Endothelial cell of umbilical vein (primary cell): Measurements from ENCODE around the gene ITPRIPL1. TPM values are rescaled to one million over a fixed set of nuclear protein-coding genes. Genes with fewer than 3 reads are reported as not detected.

Experiments used
- BruUV-seq: library from RNA; stranded (reverse); fragments of 400-500 nt; replicated peaks from 2 replicates; lab custom pipeline; 2021; lab: Mats Ljungman, UMichigan
- CTCF ChIA-PET: fragments of 300-600, 350-600 bp; sonication (Branson Sonifier 250); formaldehyde crosslinking; loops from one replicate; lab custom pipeline; 2021; ENCODE audit warnings: antibody characterized with exemption, inconsistent platforms; lab: Charles Lee
- POLR2A ChIA-PET: fragments of 300-600, 350-600 bp; sonication (Branson Sonifier 250); formaldehyde crosslinking; loops from one replicate; lab custom pipeline; 2021; ENCODE audit warnings: antibody characterized with exemption, inconsistent platforms; lab: Charles Lee
- DNase-seq: peaks from one replicate; pipeline ENCODE4 v3.0.0-alpha.2; 2011; ENCODE audit warnings: low read depth, low spot score
- FAIRE-seq: peaks from 2 replicates; lab custom pipeline; 2011; peaks lifted over from hg19 to GRCh38; lab: Jason Lieb, UNC
- H2AFZ ChIP-seq: 2 replicates; pipeline ENCODE4 v1.6.0; 2012; ENCODE audit warnings: low read depth, low read length, control low read depth, inconsistent platforms
- H3K27ac ChIP-seq: 2 replicates; pipeline ENCODE4 v1.5.1; 2011; ENCODE audit warnings: low read depth, mild to moderate bottlenecking, control low read depth, low read length, moderate library complexity; ENCODE audit not compliant: insufficient read depth
- H3K27me3 ChIP-seq, 2 experiments: 2 replicates each; pipeline versions ENCODE4 v1.6.0 to v1.6.1; 2011; ENCODE audit warnings: low read length in 2 of 2, mixed read lengths in 1 of 2; ENCODE audit not compliant: control insufficient read depth in 2 of 2, insufficient read depth in 2 of 2
- H3K36me3 ChIP-seq, 2 experiments: 2 replicates in 1 of 2; 3 replicates in 1 of 2; pipeline ENCODE4 v1.5.1; 2011; ENCODE audit warnings: low read length in 2 of 2, mild to moderate bottlenecking in 1 of 2, moderate library complexity in 1 of 2; ENCODE audit not compliant: control insufficient read depth in 2 of 2, insufficient read depth in 2 of 2; ENCODE audit errors: extremely low read depth in 1 of 2
- H3K4me1 ChIP-seq: 3 replicates; pipeline ENCODE4 v1.5.1; 2011; ENCODE audit warnings: mild to moderate bottlenecking, low read length; ENCODE audit not compliant: control insufficient read depth, insufficient read depth; ENCODE audit errors: extremely low read depth
- H3K4me2 ChIP-seq: 2 replicates; pipeline ENCODE4 v1.6.1; 2011; ENCODE audit warnings: low read length, control low read depth, mixed read lengths; ENCODE audit not compliant: insufficient read depth
- H3K4me3 ChIP-seq, 3 experiments: fragments of 200-600 bp in 1 of 3; sonication (generic), shearing (Covaris generic) in 1 of 3; replicated peaks in 1 of 3; 2 replicates each; pipeline ENCODE4 v1.5.1; 2011 to 2016; ENCODE audit warnings: control low read depth in 3 of 3, low read length in 3 of 3, mild to moderate bottlenecking in 2 of 3, inconsistent platforms in 1 of 3, low read depth in 1 of 3, moderate library complexity in 1 of 3; ENCODE audit not compliant: insufficient read depth in 1 of 3
- H3K79me2 ChIP-seq: 2 replicates; pipeline ENCODE4 v1.6.0; 2012; ENCODE audit warnings: low read length, inconsistent platforms; ENCODE audit not compliant: control insufficient read depth, insufficient read depth
- H3K9ac ChIP-seq: replicated peaks from 2 replicates; pipeline ENCODE3; 2011; ENCODE audit warnings: low read length, control low read depth; ENCODE audit not compliant: insufficient read depth; ENCODE audit errors: extremely low read depth
- H3K9me1 ChIP-seq: replicated peaks from 3 replicates; pipeline ENCODE4 v1.6.0; 2011; ENCODE audit warnings: mild to moderate bottlenecking, low read length; ENCODE audit not compliant: control insufficient read depth, insufficient read depth; ENCODE audit errors: extremely low read depth
- H3K9me3 ChIP-seq: replicated peaks from 2 replicates; pipeline ENCODE4 v1.5.1; 2012; ENCODE audit warnings: low read length, inconsistent platforms; ENCODE audit not compliant: control insufficient read depth, insufficient read depth
- H4K20me1 ChIP-seq: replicated peaks from 2 replicates; pipeline ENCODE3; 2011; ENCODE audit warnings: mild to moderate bottlenecking, low read length; ENCODE audit not compliant: control insufficient read depth, insufficient read depth; ENCODE audit errors: extremely low read depth
- EZH2 ChIP-seq: IDR thresholded peaks from 2 replicates; pipeline ENCODE4 v1.6.1; 2012; ENCODE audit warnings: borderline replicate concordance, low read depth, mild to moderate bottlenecking, moderate library complexity, low read length, inconsistent platforms; ENCODE audit not compliant: severe bottlenecking
- FOS ChIP-seq: IDR thresholded peaks from 2 replicates; pipeline ENCODE4 v1.6.1; 2011; ENCODE audit warnings: mild to moderate bottlenecking, low read length, moderate library complexity, borderline replicate concordance; ENCODE audit not compliant: insufficient read depth
- GATA2 ChIP-seq: IDR thresholded peaks from 2 replicates; pipeline ENCODE4 v1.7.0; 2011; ENCODE audit warnings: low read depth, mild to moderate bottlenecking, moderate library complexity, mixed read lengths, low read length; ENCODE audit not compliant: insufficient read length, insufficient read depth
- JUN ChIP-seq: IDR thresholded peaks from 2 replicates; pipeline ENCODE4 v1.6.1; 2011; ENCODE audit warnings: borderline replicate concordance, low read depth; ENCODE audit not compliant: insufficient read length, insufficient read depth
- MYC ChIP-seq: IDR thresholded peaks from one replicate; pipeline ENCODE4 v1.6.1; 2011; ENCODE audit warnings: mild to moderate bottlenecking, low read depth, low read length
- POLR2A ChIP-seq: IDR thresholded peaks from 2 replicates; pipeline ENCODE4 v1.6.1; 2012; ENCODE audit warnings: low read depth, mild to moderate bottlenecking, control low read depth, low read length
- POLR2AphosphoS5 ChIP-seq: IDR thresholded peaks from 2 replicates; pipeline ENCODE4 v1.6.1; 2012; ENCODE audit warnings: low read depth, mild to moderate bottlenecking, control low read depth, low read length, moderate library complexity; ENCODE audit not compliant: insufficient read depth
- dilution Hi-C: fragments of 300-500 bp; cut with MboI; formaldehyde crosslinking; loops from one replicate; pipeline ENCODE4 v1.15.0; 2019; ENCODE audit warnings: low sequenced_read_pairs; ENCODE audit not compliant: extremely low pct_ligation_motif_present
- intact Hi-C: fragments of 100-400 bp; cut with micrococcal nuclease; formaldehyde crosslinking; loops from one replicate; pipeline ENCODE4 v1.10.0; 2022
- polyA plus RNA-seq, 4 experiments: library from polyadenylated mRNA; depleted of rRNA in 3 of 4; stranded (reverse) in 3 of 4; unstranded in 1 of 4; fragments of >200 nt; gene quantifications; 2 replicates each; pipeline versions ENCODE4 v1.2.1 to v1.2.3, GENCODE V29; 2011 to 2012; ENCODE audit warnings: missing spikeins in 1 of 4
- total RNA-seq: library from RNA; stranded (reverse); gene quantifications from 2 replicates; pipeline ENCODE4 v1.2.3, GENCODE V29; 2021
- TF ChIP-seq, protein P1 (sequence below): IDR thresholded peaks from 2 replicates; pipeline ENCODE4 v1.6.1; 2011; ENCODE audit not compliant: insufficient read depth, insufficient read length
- TF ChIP-seq, protein P2 (sequence below), 2 donors: IDR thresholded peaks; 1 replicate in 1 of 2; 2 replicates in 1 of 2; pipeline ENCODE4 v1.5.1; 2011; ENCODE audit warnings: low read length in 2 of 2, mild to moderate bottlenecking in 2 of 2, moderate library complexity in 2 of 2, control low read depth in 1 of 2, inconsistent platforms in 1 of 2, low read depth in 1 of 2; ENCODE audit not compliant: insufficient read depth in 1 of 2; ENCODE audit errors: extremely low read depth in 1 of 2

Gene ITPRIPL1
- total and polyA plus RNA-seq, 2 donors (not counting 3 experiments of a cell fraction or from before 2014, with no cell fraction given): 2.6 to 5.8 TPM

DNA sequence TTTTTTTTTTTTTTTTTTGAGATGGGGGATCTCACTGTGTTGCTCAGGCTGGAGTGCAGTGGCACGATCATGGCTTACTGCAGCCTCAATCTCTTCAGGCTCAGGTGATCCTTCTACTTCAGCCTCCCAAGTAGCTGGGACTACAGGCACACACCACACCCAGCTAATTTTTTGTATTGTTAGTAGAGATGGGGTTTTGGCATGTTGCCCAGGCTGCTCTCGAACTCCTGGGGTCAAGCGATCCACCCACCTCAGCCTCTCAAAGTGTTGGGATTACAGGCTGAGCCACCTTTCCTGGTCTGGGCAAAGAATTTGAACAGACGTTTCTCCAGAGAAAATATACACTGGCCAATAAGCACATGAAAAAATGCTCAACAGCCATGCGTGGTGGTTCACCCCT, 16.9 kb upstream of the ITPRIPL1 start:
- no peak overlapping the region for H3K9ac ChIP-seq
- no peak overlapping the region for H3K27ac ChIP-seq
- H4K20me1 ChIP-seq: no peaks in the 10 kb centered on the region
- H3K79me2 ChIP-seq: peaks cover 11% of the 10 kb centered on the region
- H3K4me2 ChIP-seq: no peak overlapping the region
- H3K9me1 ChIP-seq: no peaks in the 10 kb centered on the region
- no peaks in the 10 kb centered on the region for H3K36me3 ChIP-seq
- FAIRE-seq (no peak), DNase-seq (no peak)
- POLR2A ChIA-PET: no interaction called here
- CTCF ChIA-PET: no interaction called here
- peaks cover 11% of the 10 kb centered on the region for H3K4me1 ChIP-seq
- no peak overlapping the region for H3K4me3 ChIP-seq
- BruUV-seq: no TSS peak
- no peak for TF ChIP-seq POLR2A
- no peak for TF ChIP-seq GATA2
- no peak for TF ChIP-seq JUN
- TF ChIP-seq, protein P1, sequence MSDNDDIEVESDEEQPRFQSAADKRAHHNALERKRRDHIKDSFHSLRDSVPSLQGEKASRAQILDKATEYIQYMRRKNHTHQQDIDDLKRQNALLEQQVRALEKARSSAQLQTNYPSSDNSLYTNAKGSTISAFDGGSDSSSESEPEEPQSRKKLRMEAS: no peak
- TF ChIP-seq, protein P2, sequence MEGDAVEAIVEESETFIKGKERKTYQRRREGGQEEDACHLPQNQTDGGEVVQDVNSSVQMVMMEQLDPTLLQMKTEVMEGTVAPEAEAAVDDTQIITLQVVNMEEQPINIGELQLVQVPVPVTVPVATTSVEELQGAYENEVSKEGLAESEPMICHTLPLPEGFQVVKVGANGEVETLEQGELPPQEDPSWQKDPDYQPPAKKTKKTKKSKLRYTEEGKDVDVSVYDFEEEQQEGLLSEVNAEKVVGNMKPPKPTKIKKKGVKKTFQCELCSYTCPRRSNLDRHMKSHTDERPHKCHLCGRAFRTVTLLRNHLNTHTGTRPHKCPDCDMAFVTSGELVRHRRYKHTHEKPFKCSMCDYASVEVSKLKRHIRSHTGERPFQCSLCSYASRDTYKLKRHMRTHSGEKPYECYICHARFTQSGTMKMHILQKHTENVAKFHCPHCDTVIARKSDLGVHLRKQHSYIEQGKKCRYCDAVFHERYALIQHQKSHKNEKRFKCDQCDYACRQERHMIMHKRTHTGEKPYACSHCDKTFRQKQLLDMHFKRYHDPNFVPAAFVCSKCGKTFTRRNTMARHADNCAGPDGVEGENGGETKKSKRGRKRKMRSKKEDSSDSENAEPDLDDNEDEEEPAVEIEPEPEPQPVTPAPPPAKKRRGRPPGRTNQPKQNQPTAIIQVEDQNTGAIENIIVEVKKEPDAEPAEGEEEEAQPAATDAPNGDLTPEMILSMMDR (IDR thresholded peaks at IDR 0.05; ENCODE audit: extremely low read depth in 1 of 2, insufficient read depth in 1 of 2, low read depth in 1 of 2, low read length in 2 of 2): no peak
- no peak for TF ChIP-seq MYC
- TF ChIP-seq FOS: no peak
- no peak for TF ChIP-seq EZH2
- TF ChIP-seq POLR2AphosphoS5: no peak
- no peak overlapping the region for H2AFZ ChIP-seq
- H3K27me3 ChIP-seq: no peaks in the 10 kb centered on the region
- dilution Hi-C loops: no loop called here
- no peaks in the 10 kb centered on the region for H3K9me3 ChIP-seq
- intact Hi-C loops: loop anchor here (5.0 kb wide), 1 partner anchor 41 kb away; the partner anchor contains the start of genes CIAO1 and TMEM127
